WTC11 (cell line): ENCODE results near the gene MSH3. TPM values are rescaled to one million over a fixed set of nuclear protein-coding genes. Genes with fewer than 3 reads are reported as not detected.

Experiments
- ATAC-seq: fragments of 200-7000 bp; cut with Tn5 transposase; 2 replicates; pipeline ENCODE4 v1.10.0; 2021; ENCODE audit warnings: mild to moderate bottlenecking, moderate library complexity
- CTCF ChIA-PET: fragments of 300-600 bp; sonication (Branson Sonifier 250); formaldehyde crosslinking; loops from one replicate; lab custom pipeline; 2021; ENCODE audit warnings: antibody characterized with exemption; lab: Charles Lee
- POLR2A ChIA-PET: fragments of 350-600 bp; sonication (Branson Sonifier 250); formaldehyde crosslinking; loops from one replicate; lab custom pipeline; 2021; ENCODE audit warnings: antibody characterized with exemption; lab: Charles Lee
- DNase-seq: peaks from one replicate; pipeline ENCODE4 v3.0.0; 2021; ENCODE audit warnings: low spot score
- H3K27ac Mint-ChIP-seq: 2 replicates; pipeline ENCODE4 v1.8.0; 2021; ENCODE audit warnings: mixed read lengths
- H3K27me3 Mint-ChIP-seq: 2 replicates; pipeline ENCODE4 v1.8.0; 2021; ENCODE audit warnings: low read depth, mild to moderate bottlenecking, moderate library complexity, mixed read lengths
- H3K36me3 Mint-ChIP-seq: 2 replicates; pipeline ENCODE4 v1.8.0; 2021; ENCODE audit warnings: mixed read lengths
- H3K4me1 Mint-ChIP-seq: 2 replicates; pipeline ENCODE4 v1.8.0; 2022; ENCODE audit warnings: mixed read lengths
- H3K4me3 Mint-ChIP-seq: 2 replicates; pipeline ENCODE4 v1.8.0; 2021; ENCODE audit warnings: mild to moderate bottlenecking, moderate library complexity, mixed read lengths
- H3K9me3 Mint-ChIP-seq: 2 replicates; pipeline ENCODE4 v1.8.0; 2021; ENCODE audit warnings: mixed read lengths
- AR ChIP-seq: fragments of 250-450 bp; sonication (Bioruptor Pico); IDR thresholded peaks from 2 replicates; pipeline ENCODE4 v1.9.0; 2021; ENCODE audit warnings: mild to moderate bottlenecking
- ARID4B ChIP-seq: sonication (generic); formaldehyde crosslinking; IDR thresholded peaks from 2 replicates; pipeline ENCODE4 v1.8.0; 2023; ENCODE audit warnings: missing genetic modification reagents, mild to moderate bottlenecking, borderline replicate concordance
- ATF1 ChIP-seq: sonication (generic); formaldehyde crosslinking; IDR thresholded peaks from 2 replicates; pipeline ENCODE4 v1.8.1; 2023; ENCODE audit warnings: mild to moderate bottlenecking, moderate library complexity, missing genetic modification reagents
- ATF2 ChIP-seq: sonication (generic); formaldehyde crosslinking; IDR thresholded peaks from 2 replicates; pipeline ENCODE4 v1.8.1; 2022; ENCODE audit warnings: low read depth, missing genetic modification reagents, borderline replicate concordance
- CTCF ChIP-seq: fragments of 200-600 bp; IDR thresholded peaks from 2 replicates; pipeline ENCODE4 v1.8.0; 2022; ENCODE audit warnings: antibody characterized with exemption
- E2F1 ChIP-seq: sonication (generic); formaldehyde crosslinking; IDR thresholded peaks from 2 replicates; pipeline ENCODE4 v1.8.0; 2022; ENCODE audit warnings: mild to moderate bottlenecking, missing genetic modification reagents
- E2F5 ChIP-seq: sonication (generic); formaldehyde crosslinking; IDR thresholded peaks from 2 replicates; pipeline ENCODE4 v1.8.1; 2022; ENCODE audit warnings: mild to moderate bottlenecking, moderate library complexity, missing genetic modification reagents
- FOXK1 ChIP-seq: sonication (generic); formaldehyde crosslinking; IDR thresholded peaks from 2 replicates; pipeline ENCODE4 v1.8.0; 2022; ENCODE audit warnings: mild to moderate bottlenecking, moderate library complexity, missing genetic modification reagents
- GRHL2 ChIP-seq: fragments of 250-450 bp; sonication (Bioruptor Pico); IDR thresholded peaks from 2 replicates; pipeline ENCODE4 v1.8.0; 2022; ENCODE audit warnings: mild to moderate bottlenecking, moderate library complexity; ENCODE audit not compliant: insufficient replicate concordance, severe bottlenecking
- HMGA2 ChIP-seq: fragments of 250-450 bp; sonication (Bioruptor Pico); IDR thresholded peaks from 2 replicates; pipeline ENCODE4 v1.4.0; 2021; ENCODE audit warnings: mild to moderate bottlenecking, moderate library complexity
- IRF2 ChIP-seq: sonication (generic); formaldehyde crosslinking; IDR thresholded peaks from 2 replicates; pipeline ENCODE4 v1.8.0; 2022; ENCODE audit warnings: low read depth, missing genetic modification reagents, borderline replicate concordance
- MLX ChIP-seq: sonication (generic); formaldehyde crosslinking; IDR thresholded peaks from 2 replicates; pipeline ENCODE4 v1.8.1; 2023; ENCODE audit warnings: mild to moderate bottlenecking, missing genetic modification reagents, moderate library complexity
- SMAD3 ChIP-seq: sonication (generic); formaldehyde crosslinking; IDR thresholded peaks from 2 replicates; pipeline ENCODE4 v1.8.0; 2022; ENCODE audit warnings: missing genetic modification reagents, mild to moderate bottlenecking, borderline replicate concordance
- STAT6 ChIP-seq: sonication (generic); formaldehyde crosslinking; conservative IDR thresholded peaks from 2 replicates; pipeline ENCODE4 v1.8.1; 2023; ENCODE audit warnings: mild to moderate bottlenecking, low read depth, missing genetic modification reagents, moderate library complexity
- ZBTB21 ChIP-seq: sonication (generic); formaldehyde crosslinking; IDR thresholded peaks from 2 replicates; pipeline ENCODE4 v1.8.1; 2023; ENCODE audit warnings: mild to moderate bottlenecking, missing genetic modification reagents, borderline replicate concordance
- ZNF219 ChIP-seq: sonication (generic); formaldehyde crosslinking; IDR thresholded peaks from 2 replicates; pipeline ENCODE4 v1.8.0; 2023; ENCODE audit warnings: missing genetic modification reagents, mild to moderate bottlenecking, borderline replicate concordance
- ZNF232 ChIP-seq: sonication (generic); formaldehyde crosslinking; IDR thresholded peaks from 2 replicates; pipeline ENCODE4 v1.8.0; 2022; ENCODE audit warnings: mild to moderate bottlenecking, missing genetic modification reagents
- ZNF396 ChIP-seq: fragments of 250-450 bp; sonication (Bioruptor Pico); IDR thresholded peaks from 2 replicates; pipeline ENCODE4 v1.8.0; 2021; ENCODE audit warnings: mild to moderate bottlenecking, moderate library complexity, borderline replicate concordance
- total RNA-seq: library from RNA; stranded (reverse); gene quantifications from 3 replicates; pipeline ENCODE4 v1.2.3, GENCODE V29; 2021

The MSH3 gene
- total RNA-seq, 1 experiment from 2014 or later = 14.6 TPM

GRCh38 chr5:80866371-80866770 is 211.9 kb downstream of the MSH3 start:
- TF ChIP-seq ZNF396 = no peak
- no peak for TF ChIP-seq ZNF219 (CRISPR knock-in tag)
- TF ChIP-seq E2F1 = no peak
- no peak for TF ChIP-seq ATF2 (CRISPR knock-in tag)
- no peak for TF ChIP-seq HMGA2 (CRISPR knock-in tag)
- TF ChIP-seq IRF2 = no peak
- no peak for TF ChIP-seq MLX (CRISPR knock-in tag)
- no peak for TF ChIP-seq ATF1 (CRISPR knock-in tag)
- no peak for TF ChIP-seq ZNF232 (CRISPR knock-in tag)
- TF ChIP-seq STAT6 = no peak
- no peak for TF ChIP-seq GRHL2 (CRISPR knock-in tag)
- TF ChIP-seq CTCF = no peak
- no peak for TF ChIP-seq E2F5 (CRISPR knock-in tag)
- no peak for TF ChIP-seq FOXK1 (CRISPR knock-in tag)
- TF ChIP-seq SMAD3 (CRISPR knock-in tag) = no peak
- no peak for TF ChIP-seq ARID4B (CRISPR knock-in tag)
- no peak for TF ChIP-seq AR (CRISPR knock-in tag)
- no peak for TF ChIP-seq ZBTB21
- ChIA-PET CTCF (no interaction called here), POLR2A (no interaction called here)
- Mint-ChIP-seq H3K9me3 (no peaks in the 10 kb centered on the region), H3K27me3 (no peaks in the 10 kb centered on the region), H3K4me1 (peaks cover 7% of the 10 kb centered on the region), H3K36me3 (no peaks in the 10 kb centered on the region), H3K27ac (no peak overlapping the region), H3K4me3 (no peak overlapping the region)
- DNase-seq = no peak
- no peak for ATAC-seq
